Trophoblast cell (in vitro differentiated cells and primary cell): ENCODE results near the gene FAM89A.
"Not testable (repeated sequence)": the region's sequence is repeated elsewhere in the genome, so short reads cannot be mapped to it uniquely, and the experiment has no call there.

Experiments
- DNase-seq, 2 donors: peaks; one replicate each; pipeline ENCODE4 v3.0.0-alpha.2; 2016
- H2AFZ ChIP-seq: 2 replicates; pipeline ENCODE4 v1.6.1; 2013; ENCODE audit warnings: low read length, moderate library complexity, mild to moderate bottlenecking; ENCODE audit not compliant: insufficient read depth, poor library complexity
- H2AK5ac ChIP-seq: 2 replicates; pipeline ENCODE4 v1.6.1; 2013; ENCODE audit warnings: mild to moderate bottlenecking, low read length
- H2BK120ac ChIP-seq: 2 replicates; pipeline ENCODE4 v1.6.1; 2013; ENCODE audit warnings: low read length, mild to moderate bottlenecking, moderate library complexity; ENCODE audit not compliant: insufficient read depth, poor library complexity
- H2BK12ac ChIP-seq: 2 replicates; pipeline ENCODE4 v1.6.1; 2013; ENCODE audit warnings: mild to moderate bottlenecking, low read length, moderate library complexity
- H2BK5ac ChIP-seq: 2 replicates; pipeline ENCODE4 v1.6.1; 2013; ENCODE audit warnings: low read length, low read depth, moderate library complexity, mild to moderate bottlenecking; ENCODE audit not compliant: poor library complexity
- H3K14ac ChIP-seq: 2 replicates; pipeline ENCODE4 v1.6.1; 2013; ENCODE audit warnings: mild to moderate bottlenecking, low read length
- H3K18ac ChIP-seq: 2 replicates; pipeline ENCODE4 v1.6.1; 2013; ENCODE audit warnings: mild to moderate bottlenecking, low read length
- H3K23ac ChIP-seq: 2 replicates; pipeline ENCODE4 v1.6.1; 2013; ENCODE audit warnings: low read length
- H3K27ac ChIP-seq: 2 replicates; pipeline ENCODE4 v1.5.1; 2013; ENCODE audit warnings: low read depth, mild to moderate bottlenecking, inconsistent platforms, low read length, moderate library complexity
- H3K27me3 ChIP-seq: 2 replicates; pipeline ENCODE4 v1.6.1; 2013; ENCODE audit warnings: inconsistent platforms, mild to moderate bottlenecking, low read length, moderate library complexity; ENCODE audit not compliant: insufficient read depth
- H3K36me3 ChIP-seq, 2 experiments: 1 replicate in 1 of 2; 2 replicates in 1 of 2; pipeline ENCODE4 v1.6.1; 2013; ENCODE audit warnings: low read length in 2 of 2, mild to moderate bottlenecking in 2 of 2, moderate library complexity in 1 of 2; ENCODE audit not compliant: insufficient read depth in 2 of 2, control insufficient read depth in 1 of 2
- H3K4ac ChIP-seq: 2 replicates; pipeline ENCODE4 v1.6.1; 2013; ENCODE audit warnings: low read depth, mild to moderate bottlenecking, low read length, moderate library complexity
- H3K4me1 ChIP-seq, 2 experiments: 1 replicate in 1 of 2; 2 replicates in 1 of 2; pipeline ENCODE4 v1.6.1; 2013; ENCODE audit warnings: low read length in 2 of 2, mild to moderate bottlenecking in 2 of 2, moderate library complexity in 1 of 2; ENCODE audit not compliant: insufficient read depth in 2 of 2, control insufficient read depth in 1 of 2
- H3K4me2 ChIP-seq: 2 replicates; pipeline ENCODE4 v1.6.1; 2013; ENCODE audit warnings: inconsistent platforms, mild to moderate bottlenecking, low read length, moderate library complexity
- H3K4me3 ChIP-seq: 2 replicates; pipeline ENCODE4 v1.5.1; 2013; ENCODE audit warnings: mild to moderate bottlenecking, low read depth, low read length, inconsistent platforms
- H3K79me1 ChIP-seq: one replicate; pipeline ENCODE4 v1.6.1; 2013; ENCODE audit warnings: low read length
- H3K79me2 ChIP-seq: 2 replicates; pipeline ENCODE4 v1.6.1; 2013; ENCODE audit warnings: low read length, mild to moderate bottlenecking; ENCODE audit not compliant: control insufficient read depth, insufficient read depth, poor library complexity
- H3K9ac ChIP-seq: 2 replicates; pipeline ENCODE4 v1.6.1; 2013; ENCODE audit warnings: mild to moderate bottlenecking, low read length
- H3K9me3 ChIP-seq: 2 replicates; pipeline ENCODE4 v1.6.1; 2013; ENCODE audit warnings: low read depth, mild to moderate bottlenecking, control low read depth, inconsistent platforms, low read length; ENCODE audit not compliant: insufficient read depth
- H4K12ac ChIP-seq: 2 replicates; pipeline ENCODE4 v1.6.1; 2013; ENCODE audit warnings: low read depth, mild to moderate bottlenecking, low read length, moderate library complexity
- H4K8ac ChIP-seq: 2 replicates; pipeline ENCODE4 v1.6.1; 2013; ENCODE audit warnings: low read depth, mild to moderate bottlenecking, low read length, moderate library complexity
- H4K91ac ChIP-seq: one replicate; pipeline ENCODE4 v1.6.1; 2013; ENCODE audit warnings: low read depth, mild to moderate bottlenecking, low read length, moderate library complexity
- WGBS: extraction: QIAGEN DNeasy Blood & Tissue Kit; methylation state at CpG from one replicate; pipeline ENCODE4 v1.1.7; 2013; ENCODE audit warnings: missing lambda C conversion rate; ENCODE audit not compliant: insufficient read length, insufficient coverage; ENCODE audit errors: extremely low coverage; 5-methylcytosine and 5-hydroxymethylcytosine counted together

FAM89A gene

DNA sequence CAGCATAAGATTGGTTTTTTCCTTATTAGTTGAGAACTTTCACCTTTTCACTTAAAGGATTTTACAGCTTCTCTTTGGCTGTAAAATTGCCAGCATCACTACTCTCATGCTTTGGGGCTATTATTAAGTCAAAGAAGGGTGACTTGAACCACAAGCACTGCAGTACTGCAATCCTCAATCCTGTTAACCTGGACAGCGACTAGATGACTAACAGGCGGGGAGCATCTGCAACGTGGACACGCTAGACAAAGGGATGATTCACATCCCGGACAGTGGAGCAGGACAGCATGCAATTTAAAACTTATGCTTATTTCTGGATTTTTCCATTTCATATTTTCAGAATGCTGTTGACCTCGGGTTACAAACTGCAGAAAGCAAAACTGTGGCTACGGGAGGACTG is 53.1 kb downstream of the FAM89A start:
- Histone ChIP-seq H4K8ac (no peak overlapping the region), H3K14ac (no peak overlapping the region), H3K4ac (no peak overlapping the region), H3K4me1 (no peaks in the 10 kb centered on the region), H3K4me3 (no peak overlapping the region), H2BK12ac (no peak overlapping the region), H3K36me3 (peaks cover 0 to 5% of the 10 kb centered on the region in 2 experiments), H3K9ac (no peak overlapping the region), H2AFZ (no peak overlapping the region), H2BK5ac (no peak overlapping the region), H3K23ac (no peak overlapping the region), H3K18ac (no peak overlapping the region), H3K4me2 (no peak overlapping the region), H4K91ac (no peak overlapping the region), H2BK120ac (no peak overlapping the region), H3K79me2 (no peaks in the 10 kb centered on the region), H3K9me3 (no peaks in the 10 kb centered on the region), H3K27me3 (no peaks in the 10 kb centered on the region), H4K12ac (no peak overlapping the region), H3K27ac (no peak overlapping the region), H2AK5ac (no peak overlapping the region), H3K79me1 (no peaks in the 10 kb centered on the region)
- peak; percentile 54 to 64 for DNase-seq
- WGBS: no CpG with 5 or more reads among the region's 7 CpGs

DNA sequence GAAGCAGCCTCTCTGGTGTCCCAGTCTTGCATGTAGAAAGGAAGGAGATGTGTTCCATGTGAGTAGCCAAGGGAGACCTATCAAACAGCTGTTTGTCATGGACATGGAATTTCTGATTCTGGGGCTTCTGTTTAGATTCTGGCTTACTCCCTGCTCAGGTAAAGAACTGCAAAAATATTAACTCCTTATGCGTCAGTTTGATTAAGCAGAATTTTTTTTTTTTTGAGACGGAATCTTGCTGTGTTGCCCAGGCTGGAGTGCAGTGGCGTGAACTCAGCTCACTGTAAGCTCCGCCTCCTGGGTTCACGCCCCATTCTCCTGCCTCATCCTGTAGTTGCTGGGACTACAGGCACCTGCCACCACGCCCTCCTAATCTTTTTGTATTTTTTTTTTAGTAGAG is 54.3 kb downstream of the FAM89A start:
- Histone ChIP-seq H3K79me2 (no peaks in the 10 kb centered on the region), H3K79me1 (no peaks in the 10 kb centered on the region), H4K91ac (no peak overlapping the region), H4K12ac (no peak overlapping the region), H3K4me3 (no peak overlapping the region), H3K14ac (no peak overlapping the region), H2AK5ac (no peak overlapping the region), H2AFZ (no peak overlapping the region), H3K9me3 (no peaks in the 10 kb centered on the region), H3K9ac (no peak overlapping the region), H3K27me3 (no peaks in the 10 kb centered on the region), H3K4ac (no peak overlapping the region), H2BK120ac (no peak overlapping the region), H3K4me1 (no peaks in the 10 kb centered on the region), H3K36me3 (peaks cover 0 to 5% of the 10 kb centered on the region in 2 experiments), H2BK12ac (no peak overlapping the region), H3K27ac (no peak overlapping the region), H4K8ac (no peak overlapping the region), H2BK5ac (no peak overlapping the region), H3K23ac (no peak overlapping the region), H3K4me2 (no peak overlapping the region), H3K18ac (no peak overlapping the region)
- DNase-seq: no peak
- WGBS: no CpG with 5 or more reads among the region's 6 CpGs

DNA sequence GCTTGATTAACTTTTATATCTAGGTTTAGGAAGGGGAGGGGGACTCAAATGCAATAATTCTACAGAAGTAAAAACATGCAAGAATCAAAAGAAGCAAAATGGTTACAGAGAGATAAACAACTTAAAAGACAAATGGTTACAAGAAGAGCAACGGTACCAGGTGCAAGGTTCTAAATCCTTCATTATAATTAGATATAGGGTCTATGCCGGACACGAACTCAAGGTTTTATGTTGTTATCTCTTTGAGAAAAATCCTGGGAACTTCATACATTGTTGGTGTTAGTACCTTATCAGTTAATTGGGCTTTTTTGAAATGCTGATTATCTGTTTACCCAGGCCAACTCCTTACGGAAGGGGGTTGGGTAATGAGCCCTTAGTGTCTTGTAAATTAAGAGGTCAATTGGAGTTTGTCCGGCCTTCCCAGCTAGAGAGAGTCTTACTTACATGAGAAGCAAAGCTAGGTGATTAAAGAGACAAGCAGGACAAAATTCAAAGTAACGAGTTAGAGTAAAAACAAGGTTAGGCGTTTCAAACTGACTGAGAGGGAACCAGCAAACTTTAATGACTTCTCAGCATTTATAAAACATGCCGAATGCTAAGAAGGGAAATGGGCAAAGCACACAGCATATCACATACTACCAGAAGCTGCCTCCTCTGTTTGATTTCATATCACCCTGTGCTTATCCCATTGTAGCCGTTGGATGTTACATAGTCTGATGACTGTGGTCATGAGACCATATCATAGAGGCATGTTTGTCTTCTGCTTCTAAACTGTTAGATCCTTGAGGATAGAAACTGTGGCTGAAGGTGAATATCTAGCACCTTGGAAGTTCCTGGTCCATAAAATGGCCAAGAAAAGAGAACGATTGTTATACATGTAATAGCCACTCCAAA is 55.2 kb downstream of the FAM89A start:
- H4K8ac ChIP-seq, H2AFZ ChIP-seq, H3K79me1 ChIP-seq, H3K9me3 ChIP-seq, H2BK120ac ChIP-seq, H3K27ac ChIP-seq, DNase-seq, H2BK12ac ChIP-seq, H3K23ac ChIP-seq, H3K4me1 ChIP-seq, H3K79me2 ChIP-seq, H3K18ac ChIP-seq, H3K4me2 ChIP-seq, H3K14ac ChIP-seq, H3K4me3 ChIP-seq, H2BK5ac ChIP-seq, H3K4ac ChIP-seq, H3K36me3 ChIP-seq, H2AK5ac ChIP-seq, H3K9ac ChIP-seq, H3K27me3 ChIP-seq, H4K91ac ChIP-seq, H4K12ac ChIP-seq: not testable (repeated sequence)
- no CpG with 5 or more reads among the region's 10 CpGs for WGBS

DNA sequence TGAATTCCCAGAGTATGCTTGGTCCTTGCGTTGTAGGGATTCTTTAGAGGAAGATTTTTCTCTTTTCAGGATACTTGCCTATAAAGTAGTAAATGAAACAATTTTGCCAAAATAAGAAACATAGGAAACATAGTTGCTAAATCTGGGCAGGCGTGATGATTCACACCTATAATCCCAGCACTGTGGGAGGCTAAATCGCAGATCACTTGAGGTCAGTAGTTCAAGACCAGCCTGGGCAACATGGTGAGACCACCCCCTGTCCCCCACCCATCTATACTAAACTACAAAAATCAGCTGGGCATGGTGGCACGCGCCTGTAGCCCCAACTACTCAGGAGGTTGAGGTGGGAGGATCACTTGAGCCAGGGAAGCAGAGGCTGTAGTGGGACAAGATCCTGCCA is 56.2 kb downstream of the FAM89A start:
- Histone ChIP-seq H3K36me3 (peaks cover 0 to 3% of the 10 kb centered on the region in 2 experiments), H3K4ac (no peak overlapping the region), H3K4me3 (no peak overlapping the region)

More for the DNA sequence above, 56.2 kb downstream of the FAM89A start:
- Histone ChIP-seq H2BK12ac (no peak overlapping the region), H3K4me1 (peaks cover 0 to 4% of the 10 kb centered on the region in 2 experiments), H3K9ac (no peak overlapping the region), H3K27me3 (no peaks in the 10 kb centered on the region), H3K14ac (no peak overlapping the region), H3K27ac (no peak overlapping the region), H2AK5ac (no peak overlapping the region), H3K18ac (no peak overlapping the region), H3K79me1 (no peaks in the 10 kb centered on the region), H4K8ac (no peak overlapping the region), H2BK5ac (no peak overlapping the region), H2AFZ (no peak overlapping the region), H4K91ac (no peak overlapping the region), H3K4me2 (no peak overlapping the region), H3K79me2 (no peaks in the 10 kb centered on the region), H2BK120ac (no peak overlapping the region), H3K9me3 (no peaks in the 10 kb centered on the region), H3K23ac (no peak overlapping the region), H4K12ac (no peak overlapping the region)
- DNase-seq: no peak
- WGBS: no CpG with 5 or more reads among the region's 5 CpGs
